H1 (cell line): ENCODE measurements around the gene LPCAT1. TPM values are rescaled to one million over a fixed set of nuclear protein-coding genes. Genes with fewer than 3 reads are reported as not detected.

ENCODE experiments used
- CTCF ChIA-PET: fragments of 300-600 bp; sonication (Branson Sonifier 250); formaldehyde crosslinking; loops from one replicate; lab custom pipeline; 2021; ENCODE audit not compliant: partially characterized antibody; lab: Charles Lee
- POLR2A ChIA-PET: fragments of 300-600 bp; sonication (Branson Sonifier 250); formaldehyde crosslinking; loops from one replicate; lab custom pipeline; 2021; ENCODE audit warnings: inconsistent platforms; ENCODE audit not compliant: partially characterized antibody; lab: Charles Lee
- DNase-seq, 2 experiments: peaks; one replicate each; pipeline versions ENCODE4 v3.0.0 to v3.0.0-alpha.2; 2010 to 2022; ENCODE audit warnings: low spot score in 2 of 2, low read depth in 1 of 2, mixed read lengths in 1 of 2
- FAIRE-seq: peaks from 2 replicates; lab custom pipeline; 2011; peaks lifted over from hg19 to GRCh38; lab: Jason Lieb, UNC
- H2AFZ ChIP-seq: 2 replicates; pipeline ENCODE4 v1.8.1; 2012; ENCODE audit warnings: low read length, inconsistent platforms
- H2AK5ac ChIP-seq: 2 replicates; pipeline ENCODE4 v1.6.1; 2013; ENCODE audit warnings: low read depth, low read length
- H2BK120ac ChIP-seq: replicated peaks from 2 replicates; pipeline ENCODE3; 2013; ENCODE audit warnings: low read depth, low read length, inconsistent platforms
- H2BK12ac ChIP-seq: 2 replicates; pipeline ENCODE4 v1.6.1; 2013; ENCODE audit warnings: low read depth, low read length
- H2BK15ac ChIP-seq: 2 replicates; pipeline ENCODE4 v1.6.1; 2013; ENCODE audit warnings: low read length
- H2BK20ac ChIP-seq: 2 replicates; pipeline ENCODE4 v1.6.1; 2013; ENCODE audit warnings: low read length
- H2BK5ac ChIP-seq: 2 replicates; pipeline ENCODE4 v1.6.1; 2013; ENCODE audit warnings: low read depth, low read length
- H3K14ac ChIP-seq: 2 replicates; pipeline ENCODE4 v1.6.1; 2013; ENCODE audit warnings: inconsistent platforms; ENCODE audit not compliant: insufficient read length
- H3K18ac ChIP-seq: 2 replicates; pipeline ENCODE4 v1.6.1; 2013; ENCODE audit warnings: low read length; ENCODE audit errors: extremely low read depth
- H3K23ac ChIP-seq: 2 replicates; pipeline ENCODE4 v1.6.1; 2013; ENCODE audit warnings: inconsistent platforms; ENCODE audit not compliant: insufficient read length
- H3K23me2 ChIP-seq: 2 replicates; pipeline ENCODE4 v1.6.1; 2013; ENCODE audit warnings: low read depth, low read length
- H3K27ac ChIP-seq: 2 replicates; pipeline ENCODE4 v1.6.1; 2011; ENCODE audit warnings: low read depth, low read length, inconsistent platforms
- H3K27me3 ChIP-seq, 4 experiments: replicated peaks in 1 of 4; 1 replicate in 1 of 4; 2 replicates in 3 of 4; pipeline versions ENCODE4 v1.6.1 to v1.8.1; 2011 to 2013; ENCODE audit warnings: low read length in 3 of 4, mild to moderate bottlenecking in 3 of 4, inconsistent platforms in 2 of 4, mixed read lengths in 2 of 4, moderate library complexity in 1 of 4; ENCODE audit not compliant: control insufficient read depth in 3 of 4, insufficient read depth in 3 of 4; ENCODE audit errors: extremely low read depth in 1 of 4
- H3K36me3 ChIP-seq, 4 experiments: 2 replicates each; pipeline versions ENCODE4 v1.6.1 to v1.8.1; 2011 to 2013; ENCODE audit warnings: mild to moderate bottlenecking in 4 of 4, low read length in 3 of 4, moderate library complexity in 2 of 4, control low read depth in 1 of 4, inconsistent platforms in 1 of 4; ENCODE audit not compliant: insufficient read depth in 4 of 4, control insufficient read depth in 2 of 4
- H3K4ac ChIP-seq: replicated peaks from 2 replicates; pipeline ENCODE3; 2013; ENCODE audit warnings: low read length, low read depth, mixed read lengths, inconsistent platforms; ENCODE audit not compliant: insufficient read length
- H3K4me1 ChIP-seq, 4 experiments: replicated peaks in 1 of 4; 1 replicate in 1 of 4; 2 replicates in 3 of 4; pipeline versions ENCODE4 v1.6.1 to v1.8.1; 2011 to 2013; ENCODE audit warnings: low read length in 3 of 4, inconsistent platforms in 2 of 4, mixed read lengths in 1 of 4; ENCODE audit not compliant: insufficient read depth in 4 of 4, control insufficient read depth in 3 of 4
- H3K4me2 ChIP-seq, 2 experiments: 2 replicates each; pipeline versions ENCODE4 v1.6.1 to v1.8.1; 2011 to 2013; ENCODE audit warnings: low read depth in 2 of 2, low read length in 2 of 2, control low read depth in 1 of 2, inconsistent platforms in 1 of 2, mild to moderate bottlenecking in 1 of 2; ENCODE audit not compliant: insufficient read depth in 1 of 2
- H3K4me3 ChIP-seq, 4 experiments: fragments of 200-600, 300-600 bp in 1 of 4; sonication (generic), shearing (Covaris generic), sonication (Bioruptor Twin) in 1 of 4; 2 replicates each; pipeline versions ENCODE4 v1.5.1 to v1.8.1; 2011 to 2016; ENCODE audit warnings: low read length in 4 of 4, low read depth in 3 of 4, control low read depth in 2 of 4, inconsistent platforms in 2 of 4, mild to moderate bottlenecking in 2 of 4, mixed read lengths in 1 of 4, moderate library complexity in 1 of 4; ENCODE audit not compliant: insufficient read depth in 2 of 4; ENCODE audit errors: extremely low read depth in 1 of 4
- H3K56ac ChIP-seq: replicated peaks from 2 replicates; pipeline ENCODE3; 2013; ENCODE audit warnings: low read depth, mild to moderate bottlenecking, mixed read lengths, low read length, inconsistent platforms; ENCODE audit not compliant: insufficient read length
- H3K79me1 ChIP-seq: 2 replicates; pipeline ENCODE4 v1.6.1; 2013; ENCODE audit warnings: low read depth, low read length, control low read depth
- H3K79me2 ChIP-seq, 2 experiments: 2 replicates each; pipeline versions ENCODE4 v1.6.1 to v1.8.1; 2012 to 2013; ENCODE audit warnings: low read length in 2 of 2, mild to moderate bottlenecking in 2 of 2, inconsistent platforms in 1 of 2; ENCODE audit not compliant: insufficient read depth in 2 of 2, control insufficient read depth in 1 of 2
- H3K9ac ChIP-seq, 4 experiments: replicated peaks in 1 of 4; 1 replicate in 1 of 4; 2 replicates in 3 of 4; pipeline versions ENCODE4 v1.6.1 to v1.8.1; 2011 to 2013; ENCODE audit warnings: low read depth in 3 of 4, low read length in 3 of 4, control low read depth in 2 of 4, mild to moderate bottlenecking in 2 of 4, moderate library complexity in 2 of 4, inconsistent platforms in 1 of 4; ENCODE audit errors: extremely low read depth in 1 of 4
- H3K9me3 ChIP-seq, 2 experiments: 2 replicates each; pipeline versions ENCODE4 v1.6.1 to v1.8.1; 2012 to 2013; ENCODE audit warnings: mild to moderate bottlenecking in 2 of 2, moderate library complexity in 2 of 2, control low read depth in 1 of 2, inconsistent platforms in 1 of 2, low read depth in 1 of 2, low read length in 1 of 2, mixed read lengths in 1 of 2; ENCODE audit not compliant: insufficient read depth in 2 of 2
- H4K20me1 ChIP-seq, 2 experiments: replicated peaks in 1 of 2; 2 replicates each; pipeline versions ENCODE3 to v1.8.1; 2011 to 2013; ENCODE audit warnings: inconsistent platforms in 2 of 2, low read length in 2 of 2, mild to moderate bottlenecking in 1 of 2; ENCODE audit not compliant: insufficient read depth in 2 of 2, control insufficient read depth in 1 of 2
- H4K5ac ChIP-seq: 2 replicates; pipeline ENCODE4 v1.6.1; 2013; ENCODE audit warnings: low read length, low read depth, mixed read lengths, inconsistent platforms; ENCODE audit not compliant: insufficient read length
- H4K8ac ChIP-seq: 2 replicates; pipeline ENCODE4 v1.8.0; 2013; ENCODE audit warnings: mild to moderate bottlenecking, moderate library complexity, low read length, inconsistent platforms; ENCODE audit not compliant: insufficient read depth; ENCODE audit errors: extremely low read depth
- H4K91ac ChIP-seq: replicated peaks from 2 replicates; pipeline ENCODE3; 2013; ENCODE audit warnings: low read length, mixed read lengths, inconsistent platforms; ENCODE audit not compliant: insufficient read length
- EZH2 ChIP-seq: fragments of 200-600 bp; sonication (generic); IDR thresholded peaks from 2 replicates; pipeline ENCODE4 v1.7.1; 2012; ENCODE audit warnings: low read depth, mild to moderate bottlenecking, moderate library complexity, low read length, inconsistent platforms; ENCODE audit not compliant: severe bottlenecking
- PHF8 ChIP-seq: fragments of 200-600 bp; sonication (generic); conservative IDR thresholded peaks from 2 replicates; pipeline ENCODE4 v1.7.1; 2012; ENCODE audit warnings: low read depth, mild to moderate bottlenecking, inconsistent platforms, low read length, moderate library complexity
- RNF2 ChIP-seq: fragments of 200-900, 300-1000 bp; sonication (generic); IDR thresholded peaks from 2 replicates; pipeline ENCODE4 v1.7.1; 2016; ENCODE audit warnings: borderline replicate concordance, low read depth, mild to moderate bottlenecking, antibody characterized with exemption, low read length; ENCODE audit not compliant: poor library complexity, severe bottlenecking; ENCODE audit errors: missing control alignments
- WGBS, 2 experiments: shearing (Covaris generic) in 1 of 2; methylation state at CpG; one replicate each; pipeline versions ENCODE4 v1.1.6 to v1.1.7; 2013 to 2015; ENCODE audit warnings: low lambda C conversion rate in 2 of 2, mixed read lengths in 2 of 2, inconsistent platforms in 1 of 2, low coverage in 1 of 2, missing lambda C conversion rate in 1 of 2; ENCODE audit not compliant: insufficient replicate concordance in 2 of 2, insufficient coverage in 1 of 2, insufficient read length in 1 of 2; ENCODE audit errors: extremely low coverage in 1 of 2, missing lambda C conversion rate in 1 of 2; 5-methylcytosine and 5-hydroxymethylcytosine counted together
- polyA plus RNA-seq, 7 experiments: library from polyadenylated mRNA; depleted of rRNA in 3 of 7; stranded (reverse) in 5 of 7; unstranded in 2 of 7; fragments of >200 nt in 5 of 7; fragments of 200-250 nt in 2 of 7; gene quantifications; 1 replicate in 5 of 7; 2 replicates in 1 of 7; 4 replicates in 1 of 7; pipeline versions ENCODE4 v1.2.1 to v1.2.3, GENCODE V29; 2011 to 2013; ENCODE audit warnings: missing spikeins in 2 of 7, mixed read lengths in 2 of 7
- total RNA-seq: library from RNA; stranded (reverse); fragmentation: NEBNext Ultra II Directional; extraction: Animal tissue kit (Norgen Biotek cat#: 25700); gene quantifications from 2 replicates; pipeline ENCODE4 v1.2.1, GENCODE V29; 2021

The LPCAT1 gene
- total and polyA plus RNA-seq, 2 of the 8 experiments (the other 6 are each of a cell fraction or from before 2014, with no cell fraction given), result 107 to 260 TPM

GRCh38 chr5:1523480-1523792, 324 bp downstream of the LPCAT1 start:
- peaks cover 24 to 26% of the 10 kb centered on the region in 2 experiments for H4K20me1 ChIP-seq
- no peak overlapping the region for H2BK20ac ChIP-seq
- H3K23me2 ChIP-seq, result peaks cover 13% of the 10 kb centered on the region; the same call in 1 of the 2 replicates
- H2BK120ac ChIP-seq, result no peak overlapping the region
- no peak overlapping the region for H3K23ac ChIP-seq
- peaks cover 2 to 28% (median 4%) of the 10 kb centered on the region in 4 experiments; a peak in 4 of 8 replicates for H3K36me3 ChIP-seq
- H2BK5ac ChIP-seq, result no peak overlapping the region
- no peaks in the 10 kb centered on the region; a peak in 1 of 7 replicates for H3K27me3 ChIP-seq
- POLR2A ChIA-PET, result interaction anchor here (1.5 to 6.0 kb wide), 3 partner anchors 9 to 20 kb away, joined by 5 to 54 read pairs (median 9); no protein-coding TSS in a partner anchor
- no peak overlapping the region for H2BK15ac ChIP-seq
- H3K79me2 ChIP-seq, result peaks cover 36 to 50% of the 10 kb centered on the region in 2 experiments
- no peak overlapping the region for H3K4ac ChIP-seq
- 4% methylated on average over 8 of the region's 48 CpGs; no CpG with 5 or more reads in 1 of the 2 experiments for WGBS, 2 experiments
- H4K8ac ChIP-seq, result peak overlapping the region; percentile 71; the same call in 1 of the 2 replicates
- H2BK12ac ChIP-seq, result no peak overlapping the region
- H2AK5ac ChIP-seq, result no peak overlapping the region
- H2AFZ ChIP-seq, result no peak overlapping the region
- TF ChIP-seq PHF8 (0 out of 2 replicates have a peak, but pooled peaks have one; percentile 0), EZH2 (no peak), RNF2 (no peak)
- no peak overlapping the region for H4K5ac ChIP-seq
- no peak overlapping the region for H3K14ac ChIP-seq
- H3K79me1 ChIP-seq, result peaks cover 15% of the 10 kb centered on the region
- H3K56ac ChIP-seq, result no peak overlapping the region
- peak overlapping the region; percentile 59; the same call in 1 of the 2 replicates for H3K27ac ChIP-seq
- FAIRE-seq (no peak), DNase-seq (no peak)
- no peak overlapping the region for H4K91ac ChIP-seq
- peak overlapping the region; percentile 85 to 92 for H3K4me2 ChIP-seq
- CTCF ChIA-PET, result interaction anchor here (1.7 kb wide), 1 partner anchor 15 kb away, joined by 4 read pairs; no protein-coding TSS in a partner anchor
- H3K9ac ChIP-seq, result peak overlapping the region in 3 of 4 experiments; percentile 54 to 92 (median 62); a peak in 6 of 7 replicates
- H3K9me3 ChIP-seq, result no peaks in the 10 kb centered on the region
- peak overlapping the region; percentile 64 to 97 (median 75) for H3K4me3 ChIP-seq
- peaks cover 0 to 29% (median 22%) of the 10 kb centered on the region in 4 experiments; a peak in 6 of 7 replicates for H3K4me1 ChIP-seq
- no peak overlapping the region for H3K18ac ChIP-seq
